Upper lobe of left lung (tissue), 6 donors: ENCODE data around the gene PRDM9. TPM values are rescaled to one million over a fixed set of nuclear protein-coding genes. Genes with fewer than 3 reads are reported as not detected.

Experiments used
- ATAC-seq, 2 donors: fragments of 200-7000 bp; cut with Tn5 transposase; one replicate each; pipeline ENCODE4 v1.9.1; 2022; ENCODE audit warnings: mild to moderate bottlenecking in 2 of 2, moderate library complexity in 2 of 2; ENCODE audit not compliant: low FRiP score in 2 of 2
- DNase-seq, 2 donors: peaks; one replicate each; pipeline ENCODE4 v3.0.0-alpha.2; 2019 to 2020
- H3K27ac ChIP-seq, 4 donors: fragments of 200-600 bp; sonication (generic); one replicate each; pipeline ENCODE4 v1.5.1; 2016 to 2019
- H3K27me3 ChIP-seq, 4 donors: fragments of 200-600 bp; sonication (generic); one replicate each; pipeline ENCODE4 v1.5.1; 2017 to 2019
- H3K36me3 ChIP-seq, 4 donors: fragments of 200-600 bp; sonication (generic); one replicate each; pipeline ENCODE4 v1.5.1; 2016 to 2019
- H3K4me1 ChIP-seq, 4 donors: fragments of 200-600 bp; sonication (generic); one replicate each; pipeline ENCODE4 v1.5.1; 2018 to 2019
- H3K4me3 ChIP-seq, 4 donors: fragments of 200-600 bp; sonication (generic); one replicate each; pipeline ENCODE4 v1.5.1; 2017 to 2019; ENCODE audit warnings: mild to moderate bottlenecking in 2 of 4, moderate library complexity in 1 of 4
- H3K9me3 ChIP-seq, 4 donors: fragments of 200-600 bp; sonication (generic); one replicate each; pipeline ENCODE4 v1.5.1; 2018 to 2019
- EP300 ChIP-seq, 4 donors: sonication (generic); formaldehyde crosslinking; IDR thresholded peaks; one replicate each; pipeline ENCODE4 v1.5.1; 2017; ENCODE audit warnings: antibody characterized with exemption in 4 of 4, control low read depth in 2 of 4
- POLR2A ChIP-seq, 4 donors: fragments of 450-650 bp; IDR thresholded peaks; one replicate each; pipeline ENCODE4 v1.5.1; 2016 to 2017; ENCODE audit warnings: antibody characterized with exemption in 4 of 4, mild to moderate bottlenecking in 2 of 4
- POLR2AphosphoS5 ChIP-seq, 2 donors: sonication (generic); formaldehyde crosslinking; IDR thresholded peaks; one replicate each; pipeline ENCODE4 v1.5.1; 2017; ENCODE audit warnings: antibody characterized with exemption in 2 of 2
- WGBS, 2 donors: methylation state at CpG; one replicate each; pipeline ENCODE4 v1.1.5; 2017 to 2018; 5-methylcytosine and 5-hydroxymethylcytosine counted together
- total RNA-seq, 6 donors: library from RNA; depleted of rRNA in 4 of 6; stranded (reverse); fragments of >200 nt in 4 of 6; gene quantifications; one replicate each; pipeline versions ENCODE4 v1.1.0 to v1.2.1, GENCODE V29; 2016 to 2021
- TF ChIP-seq, protein P1 (sequence below), 6 experiments: fragments of 450-650 bp in 4 of 6; fragments of 200-600 bp in 2 of 6; sonication (generic) in 2 of 6; IDR thresholded peaks; one replicate each; pipeline ENCODE4 v1.5.1; 2016 to 2019; ENCODE audit warnings: antibody characterized with exemption in 6 of 6
- donor health status: DM: no; HTN: no; CAD: no; lungs with moderate emphysema.
- donor health status: DM: no; HTN: yes; CAD: no; lungs with severe emphysema.

The PRDM9 gene
- total RNA-seq, 6 donors from 2014 or later: not detected

GRCh38 chr5:23468658-23469057, 38.8 kb upstream of the PRDM9 start:
- no peak for ATAC-seq
- Histone ChIP-seq H3K36me3 (no peaks in the 10 kb centered on the region), H3K27me3 (no peaks in the 10 kb centered on the region), H3K27ac (no peak overlapping the region), H3K4me1 (no peaks in the 10 kb centered on the region), H3K9me3 (peaks cover 0 to 6% (median 0%) of the 10 kb centered on the region in 4 donors), H3K4me3 (no peak overlapping the region)
- TF ChIP-seq EP300 (IDR thresholded peaks at IDR 0.05) (no peak), POLR2AphosphoS5 (IDR thresholded peaks at IDR 0.05) (no peak), POLR2A (IDR thresholded peaks at IDR 0.05) (no peak)
- TF ChIP-seq, protein P1, sequence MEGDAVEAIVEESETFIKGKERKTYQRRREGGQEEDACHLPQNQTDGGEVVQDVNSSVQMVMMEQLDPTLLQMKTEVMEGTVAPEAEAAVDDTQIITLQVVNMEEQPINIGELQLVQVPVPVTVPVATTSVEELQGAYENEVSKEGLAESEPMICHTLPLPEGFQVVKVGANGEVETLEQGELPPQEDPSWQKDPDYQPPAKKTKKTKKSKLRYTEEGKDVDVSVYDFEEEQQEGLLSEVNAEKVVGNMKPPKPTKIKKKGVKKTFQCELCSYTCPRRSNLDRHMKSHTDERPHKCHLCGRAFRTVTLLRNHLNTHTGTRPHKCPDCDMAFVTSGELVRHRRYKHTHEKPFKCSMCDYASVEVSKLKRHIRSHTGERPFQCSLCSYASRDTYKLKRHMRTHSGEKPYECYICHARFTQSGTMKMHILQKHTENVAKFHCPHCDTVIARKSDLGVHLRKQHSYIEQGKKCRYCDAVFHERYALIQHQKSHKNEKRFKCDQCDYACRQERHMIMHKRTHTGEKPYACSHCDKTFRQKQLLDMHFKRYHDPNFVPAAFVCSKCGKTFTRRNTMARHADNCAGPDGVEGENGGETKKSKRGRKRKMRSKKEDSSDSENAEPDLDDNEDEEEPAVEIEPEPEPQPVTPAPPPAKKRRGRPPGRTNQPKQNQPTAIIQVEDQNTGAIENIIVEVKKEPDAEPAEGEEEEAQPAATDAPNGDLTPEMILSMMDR (IDR thresholded peaks at IDR 0.05): no peak
- no peak for DNase-seq
- WGBS, 2 donors: 79 to 86% methylated on average over 3 of the region's 3 CpGs

DNA sequence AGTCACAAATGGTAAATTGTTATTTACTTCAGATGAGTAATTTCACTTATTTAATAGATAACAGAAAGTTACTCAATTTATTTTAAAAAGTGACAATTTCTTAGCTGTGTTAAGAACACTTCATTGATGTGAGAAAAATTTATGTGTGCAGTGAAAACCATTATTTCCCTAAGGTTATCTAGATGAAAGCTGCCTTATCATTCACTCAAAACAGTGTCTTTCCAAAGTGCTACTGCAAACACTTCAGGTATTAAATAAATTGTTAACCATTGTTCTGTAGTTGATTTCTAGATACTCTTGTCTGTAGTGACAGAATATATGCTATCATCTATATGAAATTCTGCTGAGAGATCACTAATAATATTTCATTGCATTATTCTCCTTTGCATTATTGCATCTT, 33.5 kb upstream of the PRDM9 start:
- H3K4me3 ChIP-seq: no peak overlapping the region
- no peaks in the 10 kb centered on the region for H3K36me3 ChIP-seq
- H3K27ac ChIP-seq: no peak overlapping the region
- H3K4me1 ChIP-seq: no peaks in the 10 kb centered on the region
- no peaks in the 10 kb centered on the region for H3K27me3 ChIP-seq
- DNase-seq (no peak), ATAC-seq (no peak)
- no peaks in the 10 kb centered on the region for H3K9me3 ChIP-seq
- TF ChIP-seq POLR2A (IDR thresholded peaks at IDR 0.05) (no peak), EP300 (IDR thresholded peaks at IDR 0.05) (no peak), POLR2AphosphoS5 (IDR thresholded peaks at IDR 0.05) (no peak)
- TF ChIP-seq, protein P1 (IDR thresholded peaks at IDR 0.05): no peak

- WGBS, 2 donors: 23 to 44% methylated on average over 1 of the region's 1 CpG
- Histone ChIP-seq H3K36me3 (no peaks in the 10 kb centered on the region), H3K27ac (no peak overlapping the region), H3K9me3 (no peaks in the 10 kb centered on the region), H3K27me3 (no peaks in the 10 kb centered on the region), H3K4me1 (no peaks in the 10 kb centered on the region), H3K4me3 (no peak overlapping the region)
- ATAC-seq (no peak), DNase-seq (no peak)
- TF ChIP-seq, protein P1 (IDR thresholded peaks at IDR 0.05): no peak
- TF ChIP-seq POLR2AphosphoS5 (IDR thresholded peaks at IDR 0.05) (no peak), POLR2A (IDR thresholded peaks at IDR 0.05) (no peak), EP300 (IDR thresholded peaks at IDR 0.05) (no peak)
Measured at GRCh38 chr5:23474315-23474714, 33.1 kb upstream of the PRDM9 start.

DNA sequence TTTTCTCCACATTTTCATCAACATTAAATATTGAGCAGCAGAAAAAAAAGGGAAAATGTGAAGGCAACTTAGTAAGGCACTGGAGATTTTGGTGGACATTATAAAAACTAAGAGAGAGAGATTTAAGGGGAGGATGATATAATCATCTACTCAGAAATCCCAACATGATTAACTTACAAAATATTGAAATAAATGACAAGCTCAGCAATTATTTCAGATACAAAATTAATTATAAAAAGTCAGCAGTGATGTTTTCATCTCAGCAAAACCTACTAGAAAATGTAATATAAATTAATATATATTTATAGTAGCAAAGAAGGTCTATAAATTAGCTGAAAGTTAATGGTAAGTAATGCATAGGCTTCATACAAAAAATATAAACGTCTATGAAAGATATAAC, 30.8 kb upstream of the PRDM9 start:
- no peak for DNase-seq
- Histone ChIP-seq H3K27me3 (no peaks in the 10 kb centered on the region), H3K4me1 (no peaks in the 10 kb centered on the region), H3K4me3 (no peak overlapping the region), H3K27ac (no peak overlapping the region), H3K36me3 (no peaks in the 10 kb centered on the region), H3K9me3 (no peaks in the 10 kb centered on the region)
- WGBS, 2 donors: 67 to 87% methylated on average over 1 of the region's 1 CpG
- ATAC-seq: no peak
- no peak for TF ChIP-seq POLR2AphosphoS5 (IDR thresholded peaks at IDR 0.05)
- TF ChIP-seq, protein P1 (IDR thresholded peaks at IDR 0.05): no peak
- no peak for TF ChIP-seq POLR2A (IDR thresholded peaks at IDR 0.05)
- TF ChIP-seq EP300 (IDR thresholded peaks at IDR 0.05): no peak

DNA sequence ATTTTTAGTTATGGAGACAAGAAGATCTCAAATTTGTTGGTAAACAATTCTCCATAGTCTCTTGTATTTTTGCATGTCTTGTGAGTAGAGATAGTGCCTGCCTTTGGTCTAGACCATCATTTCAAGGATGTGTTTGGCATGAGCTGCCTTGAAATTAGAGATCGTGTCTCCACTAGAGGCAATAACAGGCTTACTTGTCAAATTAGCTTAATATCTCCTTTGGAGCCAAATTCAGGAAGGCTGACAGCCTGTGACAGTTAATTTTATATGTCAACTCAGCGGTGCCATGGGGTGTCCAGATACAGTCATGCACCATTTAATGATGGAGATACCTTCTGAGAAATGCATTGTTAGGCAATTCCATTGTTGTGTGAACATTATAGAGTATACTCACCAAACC, 24.8 kb upstream of the PRDM9 start:
- Histone ChIP-seq H3K4me1 (no peaks in the 10 kb centered on the region), H3K27me3 (no peaks in the 10 kb centered on the region), H3K9me3 (peaks cover 0 to 4% (median 0%) of the 10 kb centered on the region in 4 donors), H3K27ac (no peak overlapping the region), H3K4me3 (no peak overlapping the region), H3K36me3 (no peaks in the 10 kb centered on the region)
- TF ChIP-seq POLR2AphosphoS5 (IDR thresholded peaks at IDR 0.05): no peak
- no peak for TF ChIP-seq POLR2A (IDR thresholded peaks at IDR 0.05)
- ATAC-seq (no peak), DNase-seq (no peak)
- 74 to 92% methylated on average over 2 of the region's 2 CpGs for WGBS, 2 donors
